ENCODE results near the gene GOLGA2.

GOLGA2 gene

DNA sequence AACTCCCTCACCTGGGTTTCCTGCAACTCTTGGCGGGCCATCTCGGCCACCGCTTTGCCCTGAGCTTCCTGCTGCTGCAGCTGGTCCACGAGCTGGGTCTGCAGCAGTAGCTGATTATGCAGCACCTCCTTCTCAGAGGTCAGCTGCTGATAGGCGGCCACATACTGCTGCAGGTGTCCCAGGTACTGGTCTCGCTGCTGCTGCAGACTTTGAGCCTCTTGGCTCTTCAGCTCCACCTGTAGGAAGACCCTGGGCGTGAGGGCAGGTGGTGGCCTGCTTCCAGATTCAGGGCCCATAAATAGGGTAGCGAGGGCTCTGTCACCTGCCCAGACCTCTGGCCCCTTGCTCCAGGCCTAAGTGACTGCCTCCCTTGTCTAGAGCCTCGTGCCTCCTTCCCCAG, 16.7 kb downstream of the GOLGA2 start:
- Mint-ChIP-seq H3K4me3 (no peak overlapping the region), H3K36me3 (ENCODE audit: insufficient read depth) (peaks cover 30% of the 10 kb centered on the region), H3K9me3 (no peaks in the 10 kb centered on the region), H3K27ac (peak overlapping the region in 1 of 2 donors; percentile 60), H3K27me3 (no peaks in the 10 kb centered on the region), H3K4me1 (ENCODE audit: low read depth in 2 of 2) (peaks cover 0 to 3% of the 10 kb centered on the region in 2 donors)
- no peak for DNase-seq
- no peak for ATAC-seq (replicated peaks)

DNA sequence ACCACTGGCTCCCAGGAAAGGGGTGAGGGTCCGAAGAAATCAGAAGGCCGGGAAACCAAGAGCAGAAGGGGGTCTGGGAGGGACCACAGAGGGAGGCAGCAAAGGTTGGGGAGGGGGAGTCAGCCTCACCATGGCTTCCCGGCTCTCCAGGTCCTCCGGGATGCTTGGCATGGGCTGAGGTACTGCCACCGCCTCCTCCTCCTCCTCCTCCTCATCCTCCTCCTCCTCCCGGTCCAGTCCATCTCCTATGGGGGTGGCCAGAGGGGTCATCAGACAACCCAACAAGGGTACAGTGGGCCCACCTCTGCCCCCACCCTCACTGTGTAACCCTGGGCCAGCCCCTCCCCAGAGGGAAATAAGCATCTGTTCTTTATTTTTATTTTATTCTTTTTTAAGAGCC, 17.5 kb downstream of the GOLGA2 start:
- Mint-ChIP-seq H3K36me3 (ENCODE audit: insufficient read depth) (peaks cover 30% of the 10 kb centered on the region), H3K4me3 (no peak overlapping the region), H3K4me1 (ENCODE audit: low read depth in 2 of 2) (peaks cover 0 to 3% of the 10 kb centered on the region in 2 donors), H3K27me3 (no peaks in the 10 kb centered on the region), H3K9me3 (no peaks in the 10 kb centered on the region), H3K27ac (peak overlapping the region in 1 of 2 donors; percentile 60)
- ATAC-seq (replicated peaks) (no peak), DNase-seq (no peak)

DNA sequence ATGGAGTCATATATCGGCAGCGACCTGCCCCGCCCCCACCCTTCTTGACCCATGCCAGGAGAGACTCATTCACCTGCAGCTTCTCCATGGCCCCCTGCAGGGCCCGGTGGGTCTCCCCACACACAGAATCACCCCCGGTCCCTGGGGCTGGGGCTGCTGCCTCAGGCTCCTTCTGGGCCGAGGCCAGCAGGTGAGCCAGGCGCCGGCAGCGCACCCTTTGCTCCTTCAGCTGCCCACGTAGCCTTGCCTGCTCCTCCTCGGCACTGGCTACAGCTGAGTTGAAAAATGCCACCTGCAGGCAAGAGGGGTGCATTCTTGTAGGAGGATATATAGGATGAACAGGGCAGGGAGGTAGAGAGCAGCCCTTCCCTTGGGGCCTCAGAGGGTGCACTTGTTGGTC, 17.9 kb downstream of the GOLGA2 start:
- no peak overlapping the region for H3K27ac Mint-ChIP-seq
- no peak for DNase-seq
- ATAC-seq (replicated peaks), result no peak
- no peaks in the 10 kb centered on the region for H3K9me3 Mint-ChIP-seq
- H3K36me3 Mint-ChIP-seq (ENCODE audit: insufficient read depth), result peaks cover 27% of the 10 kb centered on the region
- H3K4me1 Mint-ChIP-seq (ENCODE audit: low read depth in 2 of 2), result peaks cover 0 to 3% of the 10 kb centered on the region in 2 donors
- no peak overlapping the region for H3K4me3 Mint-ChIP-seq
- H3K27me3 Mint-ChIP-seq, result no peaks in the 10 kb centered on the region

DNA sequence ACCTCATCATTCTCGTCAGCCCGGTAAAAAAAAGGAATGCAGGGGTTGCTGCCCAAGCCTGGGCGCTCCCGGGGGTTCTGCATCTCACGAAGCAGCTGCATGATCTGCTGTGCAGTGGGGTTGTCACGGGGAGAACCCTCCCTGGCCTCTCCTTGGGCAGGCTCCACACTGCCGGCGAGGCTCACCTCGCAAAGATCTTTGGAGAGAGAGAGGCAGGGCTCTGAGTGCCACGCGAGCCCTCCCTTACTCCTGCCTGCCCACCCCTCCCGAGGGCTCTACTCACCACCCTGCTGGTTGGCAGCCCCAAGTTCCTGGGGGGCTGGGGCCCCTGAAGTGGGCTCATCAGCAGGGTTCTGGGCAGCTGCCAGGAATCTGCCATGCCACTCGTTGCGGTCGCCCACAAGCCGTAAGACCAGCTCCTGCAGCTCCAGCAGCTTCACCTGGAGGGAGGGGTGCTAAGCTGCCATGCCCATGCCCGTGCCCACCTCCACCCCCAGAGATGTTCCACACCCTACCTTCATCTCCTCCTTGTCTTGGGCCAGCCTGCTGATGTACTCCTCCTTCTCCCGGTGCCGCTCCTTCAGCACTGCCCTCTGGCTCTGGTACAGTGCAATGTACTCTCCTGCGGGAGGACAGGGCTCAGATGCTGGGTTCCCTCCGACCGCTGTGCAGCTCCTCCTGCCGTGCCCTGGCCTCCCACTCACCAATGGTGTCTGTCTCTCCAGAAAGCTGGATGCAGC, 18.6 kb downstream of the GOLGA2 start:
- Mint-ChIP-seq H3K4me1 (ENCODE audit: low read depth in 2 of 2) (peaks cover 0 to 3% of the 10 kb centered on the region in 2 donors), H3K9me3 (no peaks in the 10 kb centered on the region), H3K36me3 (ENCODE audit: insufficient read depth) (peaks cover 23% of the 10 kb centered on the region), H3K27ac (no peak overlapping the region), H3K4me3 (no peak overlapping the region), H3K27me3 (no peaks in the 10 kb centered on the region)
- ATAC-seq (replicated peaks), result no peak
- DNase-seq, result no peak

DNA sequence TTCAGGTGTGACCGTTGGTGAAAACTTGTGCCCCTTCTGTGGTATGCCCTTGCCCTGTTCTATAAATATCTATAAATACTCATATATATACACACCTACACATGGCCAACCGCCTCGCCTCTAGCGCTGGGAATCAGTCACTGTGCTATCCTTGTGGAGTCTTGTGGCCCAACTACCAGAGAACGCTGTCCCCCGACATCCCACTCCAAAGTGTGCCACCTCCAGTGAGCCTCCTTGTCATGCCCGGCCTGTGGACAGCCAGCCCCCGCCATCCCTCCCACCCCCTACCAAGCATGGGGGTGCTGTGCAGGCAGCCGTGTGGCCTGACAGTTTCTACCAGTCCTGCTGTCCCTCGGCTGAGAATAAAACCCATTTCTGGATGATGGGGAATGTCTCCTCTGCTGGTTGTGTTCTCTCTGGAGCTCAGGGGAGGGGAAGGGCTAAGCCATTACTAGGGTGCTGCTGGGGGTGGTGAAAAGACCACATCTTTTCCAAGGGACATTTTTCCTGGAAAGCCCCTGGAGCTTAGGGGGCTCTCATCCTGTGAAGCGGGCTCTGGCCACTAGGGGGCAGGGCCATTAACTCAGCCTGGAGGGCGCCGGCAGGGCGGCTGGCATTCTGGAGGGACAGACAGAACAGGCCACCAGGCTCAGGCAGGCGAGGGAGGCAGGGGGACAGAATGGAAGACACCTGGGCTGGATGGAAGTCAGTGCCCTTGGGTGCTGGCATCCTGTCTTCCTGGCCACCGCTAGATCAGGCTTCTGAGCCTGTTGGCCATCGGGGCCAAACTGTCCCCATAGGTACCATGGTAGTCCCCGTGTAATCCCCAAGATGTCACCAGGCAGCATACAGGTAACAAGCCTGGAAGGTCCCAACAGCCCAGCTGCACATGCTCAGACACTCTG, 20.7 kb downstream of the GOLGA2 start:
- no peak overlapping the region for H3K4me3 Mint-ChIP-seq
- ATAC-seq (replicated peaks) (no peak), DNase-seq (peak; percentile 49 to 57 (median 50))

DNA sequence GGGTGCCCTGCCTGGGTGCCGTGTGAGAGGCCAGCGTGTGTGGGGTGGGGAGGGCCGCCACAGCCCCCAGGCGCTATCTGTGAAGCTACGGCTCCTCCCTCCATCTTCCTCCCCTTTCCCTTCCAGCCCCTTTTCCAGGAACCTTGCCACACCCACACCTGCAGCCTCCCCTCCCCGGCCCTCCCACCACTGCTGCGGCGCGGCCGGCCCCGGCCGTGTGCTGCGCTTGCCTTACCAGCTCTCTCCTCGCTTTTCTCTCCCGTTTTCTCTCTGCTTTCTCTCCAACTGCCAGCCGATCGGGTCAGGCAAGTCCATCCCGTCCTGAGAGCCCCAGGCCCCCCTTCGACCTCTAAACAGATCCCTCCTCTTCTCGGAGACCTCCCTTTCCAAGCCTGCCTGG, 21.4 kb downstream of the GOLGA2 start:
- no peak overlapping the region for H3K4me3 Mint-ChIP-seq
- no peaks in the 10 kb centered on the region for H3K27me3 Mint-ChIP-seq
- no peaks in the 10 kb centered on the region for H3K9me3 Mint-ChIP-seq
- peaks cover 11 to 14% of the 10 kb centered on the region in 2 donors for H3K4me1 Mint-ChIP-seq (ENCODE audit: low read depth in 2 of 2)
- ATAC-seq (replicated peaks) (no peak), DNase-seq (no peak)
- peaks cover 18% of the 10 kb centered on the region for H3K36me3 Mint-ChIP-seq (ENCODE audit: insufficient read depth)
- peak overlapping the region in 1 of 2 donors; percentile 44 for H3K27ac Mint-ChIP-seq

More for the DNA sequence above, 20.7 kb downstream of the GOLGA2 start:
- no peaks in the 10 kb centered on the region for H3K27me3 Mint-ChIP-seq
- H3K4me1 Mint-ChIP-seq (ENCODE audit: low read depth in 2 of 2), result peaks cover 4 to 12% of the 10 kb centered on the region in 2 donors
- H3K27ac Mint-ChIP-seq, result peak overlapping the region in 1 of 2 donors; percentile 44
- H3K36me3 Mint-ChIP-seq (ENCODE audit: insufficient read depth), result peaks cover 17% of the 10 kb centered on the region
- no peaks in the 10 kb centered on the region for H3K9me3 Mint-ChIP-seq

DNA sequence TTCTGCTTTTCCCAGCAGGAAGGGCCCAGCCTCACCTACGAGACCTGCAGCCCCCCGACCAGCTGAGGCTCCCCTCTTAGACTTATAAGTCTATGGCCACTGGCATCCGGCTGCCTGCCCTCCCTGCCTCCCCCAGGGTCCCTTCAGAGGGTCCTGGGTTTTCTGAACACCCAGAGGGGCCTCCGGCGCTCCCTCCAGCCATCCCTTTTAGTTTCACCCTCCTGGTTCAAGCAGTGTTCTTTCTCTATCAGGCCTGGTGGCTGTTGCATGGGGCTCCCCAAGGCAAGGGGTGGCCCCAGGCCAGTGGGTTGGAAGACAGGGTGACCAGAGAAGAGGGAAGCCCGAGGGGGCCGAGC, 21.8 kb downstream of the GOLGA2 start:
- H3K27ac Mint-ChIP-seq, result no peak overlapping the region

DNA sequence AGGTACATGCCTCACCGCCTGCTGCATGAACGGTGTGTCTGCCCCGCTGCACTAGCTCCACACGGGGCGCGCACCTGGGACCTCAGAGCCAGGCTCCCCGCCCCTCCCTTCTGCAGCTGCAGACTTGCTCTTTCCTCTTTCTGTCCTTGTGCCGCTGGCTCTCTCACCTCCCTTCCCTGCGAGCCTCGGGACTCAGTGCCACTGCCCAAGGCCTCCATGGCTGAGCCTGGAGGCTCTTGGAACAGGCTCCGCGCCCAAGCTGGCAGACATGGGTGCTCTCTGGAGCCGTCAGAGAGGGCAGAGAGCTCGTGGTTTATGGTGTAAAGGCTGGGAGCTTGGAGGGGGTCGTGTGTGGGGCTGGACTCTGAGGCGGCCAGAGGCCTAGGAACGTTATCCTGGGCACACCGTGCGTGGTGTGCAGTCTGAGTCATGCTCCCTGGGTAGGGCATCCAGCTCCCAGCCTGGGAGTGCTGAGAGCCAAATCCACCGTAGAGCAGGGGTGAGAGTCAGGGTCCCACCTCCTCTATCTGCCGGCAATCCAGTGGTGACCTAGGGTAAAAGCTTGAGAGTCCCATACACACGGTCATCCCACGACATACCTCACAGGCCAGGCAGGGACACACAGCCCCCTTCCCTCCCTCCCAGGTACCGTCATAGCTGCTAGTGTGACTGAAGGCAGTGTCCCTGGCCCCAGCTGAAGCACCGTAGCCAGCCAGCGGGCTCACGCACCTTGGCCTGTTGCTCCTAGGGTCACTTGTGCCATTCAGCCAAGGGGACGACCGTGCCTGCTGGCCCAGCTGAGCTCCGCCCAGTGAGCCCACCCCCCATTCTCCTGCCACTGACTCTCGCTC, 22.4 kb downstream of the GOLGA2 start:
- H3K4me1 Mint-ChIP-seq (ENCODE audit: low read depth in 2 of 2), result peaks cover 11 to 14% of the 10 kb centered on the region in 2 donors
- H3K27me3 Mint-ChIP-seq, result no peaks in the 10 kb centered on the region
- H3K4me3 Mint-ChIP-seq, result no peak overlapping the region
- H3K9me3 Mint-ChIP-seq, result no peaks in the 10 kb centered on the region
- no peak overlapping the region for H3K27ac Mint-ChIP-seq
- no peak for DNase-seq
- peaks cover 12% of the 10 kb centered on the region for H3K36me3 Mint-ChIP-seq (ENCODE audit: insufficient read depth)
- no peak for ATAC-seq (replicated peaks)

More for the DNA sequence above, 21.8 kb downstream of the GOLGA2 start:
- Mint-ChIP-seq H3K9me3 (no peaks in the 10 kb centered on the region), H3K4me3 (no peak overlapping the region), H3K27me3 (no peaks in the 10 kb centered on the region), H3K4me1 (ENCODE audit: low read depth in 2 of 2) (peaks cover 11 to 14% of the 10 kb centered on the region in 2 donors), H3K36me3 (ENCODE audit: insufficient read depth) (peaks cover 14% of the 10 kb centered on the region)
- DNase-seq (no peak), ATAC-seq (replicated peaks) (no peak)

DNA sequence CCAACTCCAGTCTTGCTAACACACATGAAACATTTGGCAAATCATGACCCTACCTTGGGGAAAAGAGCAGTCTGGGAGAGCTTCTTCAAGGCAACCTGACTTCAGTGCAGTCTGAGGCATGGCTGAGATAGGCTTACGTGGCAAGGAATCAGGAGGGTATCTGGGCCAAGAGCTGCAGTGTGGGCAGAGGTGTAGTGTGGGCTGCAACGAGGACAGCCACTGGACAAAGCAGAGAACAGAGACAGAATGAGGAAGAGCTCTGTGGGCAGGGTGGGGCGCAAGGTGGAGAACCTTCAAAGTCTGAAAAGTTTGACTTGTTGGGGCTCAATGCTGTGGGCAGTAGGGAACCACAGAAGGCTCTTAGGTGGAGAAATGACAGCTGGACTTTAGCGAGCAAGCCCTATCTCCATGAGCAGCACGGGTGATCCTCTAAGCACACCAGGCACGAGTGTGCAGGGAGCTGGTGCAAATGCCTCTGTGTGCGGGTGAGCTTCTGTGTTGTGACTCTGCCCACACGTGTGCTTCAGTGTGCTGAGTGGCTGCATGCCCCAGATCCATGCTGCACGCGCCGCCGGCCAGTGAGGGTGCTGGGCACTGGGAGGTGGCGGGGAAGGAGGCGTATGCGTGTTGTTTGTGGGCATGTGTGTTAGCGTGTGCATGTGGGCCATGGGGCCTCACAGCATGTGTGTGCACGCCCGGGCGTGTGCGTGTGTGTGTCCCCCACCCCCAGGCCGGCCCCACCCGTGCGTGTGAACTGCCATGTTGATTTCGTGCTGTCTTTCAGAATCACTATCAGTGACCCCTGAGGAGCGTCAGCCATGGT, 23.3 kb downstream of the GOLGA2 start:
- DNase-seq (no peak), ATAC-seq (replicated peaks) (no peak)
- Mint-ChIP-seq H3K36me3 (ENCODE audit: insufficient read depth) (peaks cover 12% of the 10 kb centered on the region), H3K27me3 (no peaks in the 10 kb centered on the region), H3K4me1 (ENCODE audit: low read depth in 2 of 2) (peaks cover 11 to 14% of the 10 kb centered on the region in 2 donors), H3K27ac (no peak overlapping the region), H3K9me3 (no peaks in the 10 kb centered on the region), H3K4me3 (peak overlapping the region in 1 of 2 donors; percentile 82)

DNA sequence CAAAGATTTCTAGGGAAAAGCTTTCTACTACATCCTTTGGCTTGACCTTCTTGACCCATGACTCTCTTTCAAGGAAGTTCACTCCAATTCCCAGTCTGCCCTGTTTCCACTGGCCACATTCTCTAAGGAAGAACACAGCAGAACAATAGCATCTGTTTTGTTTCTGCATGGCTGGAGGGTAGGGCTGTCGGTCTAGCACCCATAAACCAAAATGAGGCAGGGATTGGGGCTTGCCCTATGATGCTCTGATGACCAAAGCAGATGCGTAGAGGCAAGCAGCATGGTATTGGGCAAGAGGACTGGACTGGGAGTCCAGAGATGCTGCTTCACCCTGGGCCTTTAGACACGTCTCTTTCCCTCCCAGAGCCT, 24.1 kb downstream of the GOLGA2 start:
- ATAC-seq (replicated peaks) (no peak), DNase-seq (no peak)
- Mint-ChIP-seq H3K27ac (no peak overlapping the region), H3K36me3 (ENCODE audit: insufficient read depth) (peaks cover 12% of the 10 kb centered on the region), H3K4me1 (ENCODE audit: low read depth in 2 of 2) (peaks cover 12 to 14% of the 10 kb centered on the region in 2 donors), H3K4me3 (peak overlapping the region; percentile 80 to 82), H3K9me3 (no peaks in the 10 kb centered on the region), H3K27me3 (no peaks in the 10 kb centered on the region)

DNA sequence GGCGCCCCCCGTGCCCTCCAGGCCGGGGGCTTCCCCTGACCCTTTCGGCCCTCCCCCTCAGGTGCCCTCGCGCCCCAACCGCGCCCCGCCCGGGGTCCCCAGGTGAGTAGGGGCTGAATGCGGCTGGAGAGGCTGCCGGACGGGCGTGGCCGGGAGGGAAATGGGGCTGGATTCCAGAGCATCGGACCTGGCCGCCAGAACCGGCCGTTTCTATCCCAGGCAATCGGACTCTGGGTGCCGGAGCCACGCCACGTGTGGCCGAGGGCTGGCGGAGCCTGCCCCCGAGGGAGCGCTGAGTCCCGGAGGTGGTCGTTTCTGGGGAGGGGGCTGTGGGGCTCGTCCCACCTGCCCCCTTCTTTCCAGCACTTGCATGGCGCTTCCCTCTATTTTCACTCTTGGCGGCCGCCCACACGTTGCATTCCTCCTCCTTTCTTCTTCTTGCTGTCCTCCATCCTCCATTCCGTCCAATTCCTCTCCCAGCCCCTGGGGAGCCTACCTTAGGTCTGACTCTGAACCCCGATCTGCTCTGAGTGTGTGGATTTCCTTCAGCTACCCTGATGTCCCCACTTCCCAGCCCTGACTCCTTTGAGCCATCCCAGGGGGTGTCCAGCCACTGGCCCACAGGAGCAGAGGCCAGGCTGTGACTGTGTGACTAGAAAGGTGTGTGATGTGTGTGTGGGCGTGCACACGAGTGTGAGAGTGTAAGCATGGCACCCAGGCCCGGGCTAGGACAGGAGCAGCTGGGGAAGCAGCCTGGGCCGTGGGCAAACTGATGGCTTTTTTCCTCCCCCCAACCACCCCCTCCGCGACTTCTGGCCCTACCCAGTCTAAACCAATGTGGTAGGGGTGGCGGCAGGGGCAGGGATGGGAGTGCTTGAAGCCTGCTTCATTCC, 24.7 kb downstream of the GOLGA2 start:
- H3K27ac Mint-ChIP-seq, result no peak overlapping the region
- ATAC-seq (replicated peaks) (no peak), DNase-seq (no peak)
- peaks cover 12% of the 10 kb centered on the region for H3K36me3 Mint-ChIP-seq (ENCODE audit: insufficient read depth)
- peak overlapping the region; percentile 80 to 82 for H3K4me3 Mint-ChIP-seq
- peaks cover 14% of the 10 kb centered on the region in 2 donors for H3K4me1 Mint-ChIP-seq (ENCODE audit: low read depth in 2 of 2)
- no peaks in the 10 kb centered on the region for H3K9me3 Mint-ChIP-seq
- H3K27me3 Mint-ChIP-seq, result no peaks in the 10 kb centered on the region

Data from effector memory CD8-positive, alpha-beta T cell (primary cell).